WERI-Rb-1 (cell line): ENCODE measurements around the gene HOXD8.

Experiments
- DNase-seq: peaks from one replicate; pipeline ENCODE4 v3.0.0-alpha.2; 2020
- H3K27ac ChIP-seq: fragments of 250-450 bp; sonication (Bioruptor Pico); 2 replicates; pipeline ENCODE4 v1.5.1; 2020; ENCODE audit warnings: mild to moderate bottlenecking, moderate library complexity
- H3K27me3 ChIP-seq: fragments of 250-450 bp; sonication (Bioruptor Pico); 2 replicates; pipeline ENCODE4 v1.5.1; 2021; ENCODE audit warnings: mild to moderate bottlenecking, low read depth, moderate library complexity; ENCODE audit not compliant: insufficient read depth, severe bottlenecking
- H3K36me3 ChIP-seq: fragments of 250-450 bp; sonication (Bioruptor Pico); 2 replicates; pipeline ENCODE4 v1.5.1; 2020; ENCODE audit warnings: mild to moderate bottlenecking, moderate library complexity
- H3K4me3 ChIP-seq: 2 replicates; pipeline ENCODE4 v1.5.1; 2011; ENCODE audit warnings: low read depth, mild to moderate bottlenecking, control low read depth, low read length
- H3K9me3 ChIP-seq: fragments of 250-450 bp; sonication (Bioruptor Pico); 2 replicates; pipeline ENCODE4 v1.5.1; 2021; ENCODE audit warnings: mild to moderate bottlenecking, moderate library complexity; ENCODE audit not compliant: severe bottlenecking
- CTCF ChIP-seq: IDR thresholded peaks from 2 replicates; pipeline ENCODE4 v1.5.1; 2011; ENCODE audit warnings: low read depth, mild to moderate bottlenecking, control low read depth, inconsistent platforms, low read length

The HOXD8 gene

GRCh38 chr2:176149481-176149938 is 20.0 kb downstream of the HOXD8 start:
- no peak for TF ChIP-seq CTCF
- Histone ChIP-seq H3K27ac (no peak overlapping the region), H3K4me3 (no peak overlapping the region), H3K36me3 (no peaks in the 10 kb centered on the region), H3K27me3 (peaks cover 91% of the 10 kb centered on the region), H3K9me3 (peaks cover 4% of the 10 kb centered on the region)
- DNase-seq: no peak

- DNase-seq: no peak
- peaks cover 4% of the 10 kb centered on the region for H3K9me3 ChIP-seq
- H3K4me3 ChIP-seq: no peak overlapping the region
- H3K27ac ChIP-seq: no peak overlapping the region
- peaks cover 91% of the 10 kb centered on the region for H3K27me3 ChIP-seq
- H3K36me3 ChIP-seq: no peaks in the 10 kb centered on the region
- TF ChIP-seq CTCF: no peak
Observed at GRCh38 chr2:176149939-176150583, 20.6 kb downstream of the HOXD8 start.

GRCh38 chr2:176150584-176151441 is 21.3 kb downstream of the HOXD8 start:
- Histone ChIP-seq H3K27ac (no peak overlapping the region), H3K36me3 (no peaks in the 10 kb centered on the region), H3K9me3 (peaks cover 4% of the 10 kb centered on the region), H3K4me3 (no peak overlapping the region), H3K27me3 (peaks cover 91% of the 10 kb centered on the region)
- TF ChIP-seq CTCF: no peak
- no peak for DNase-seq

DNA sequence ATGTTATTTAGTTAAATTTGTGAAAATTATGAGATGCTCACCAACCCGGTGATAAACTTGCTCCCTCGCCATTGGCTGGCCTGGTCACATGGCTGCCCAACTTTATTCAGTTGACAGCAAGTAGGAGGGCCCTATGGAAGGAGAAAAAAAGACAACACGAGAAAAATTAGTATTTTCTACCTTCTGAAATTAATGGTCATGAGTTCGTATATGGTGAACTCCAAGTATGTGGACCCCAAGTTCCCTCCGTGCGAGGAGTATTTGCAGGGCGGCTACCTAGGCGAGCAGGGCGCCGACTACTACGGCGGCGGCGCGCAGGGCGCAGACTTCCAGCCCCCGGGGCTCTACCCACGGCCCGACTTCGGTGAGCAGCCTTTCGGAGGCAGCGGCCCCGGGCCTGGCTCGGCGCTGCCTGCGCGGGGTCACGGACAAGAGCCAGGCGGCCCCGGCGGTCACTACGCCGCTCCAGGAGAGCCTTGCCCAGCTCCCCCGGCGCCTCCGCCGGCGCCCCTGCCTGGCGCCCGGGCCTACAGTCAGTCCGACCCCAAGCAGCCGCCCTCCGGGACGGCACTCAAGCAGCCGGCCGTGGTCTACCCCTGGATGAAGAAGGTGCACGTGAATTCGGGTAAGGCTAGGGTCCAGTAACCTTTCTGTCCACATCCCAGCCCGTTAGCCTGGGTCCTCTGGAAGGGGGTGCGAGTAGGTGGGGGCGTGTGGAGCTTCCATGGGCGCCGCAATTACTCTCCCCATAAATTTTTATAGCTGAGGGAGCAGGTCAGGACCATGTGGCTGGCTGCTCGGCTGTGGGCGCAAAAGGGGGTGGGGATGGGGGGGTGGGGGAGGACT is 22.2 kb downstream of the HOXD8 start, which contains the start of gene HOXD4:
TSS of gene HOXD4 (plus strand) at position 109 of the 846 bp plus-strand sequence. CDS start at position 193, 84 bp downstream.
- TF ChIP-seq CTCF: no peak
- Histone ChIP-seq H3K36me3 (no peaks in the 10 kb centered on the region), H3K4me3 (0 out of 2 replicates have a peak within 1 kb of the TSS, but pooled peaks have one; percentile 5), H3K27me3 (peaks cover 91% of the 10 kb centered on the region), H3K27ac (no peak within 1 kb of the TSS), H3K9me3 (peaks cover 4% of the 10 kb centered on the region)
- DNase-seq: no peak

GRCh38 chr2:176152350-176153181 is 23.1 kb downstream of the HOXD8 start:
- TF ChIP-seq CTCF: no peak
- no peak overlapping the region for H3K4me3 ChIP-seq
- no peak overlapping the region for H3K27ac ChIP-seq
- no peaks in the 10 kb centered on the region for H3K36me3 ChIP-seq
- no peak for DNase-seq
- peaks cover 93% of the 10 kb centered on the region for H3K27me3 ChIP-seq
- H3K9me3 ChIP-seq: peaks cover 4% of the 10 kb centered on the region
